GM23248 (cell line): ENCODE data around the gene RER1. TPM values are rescaled to one million over a fixed set of nuclear protein-coding genes. Genes with fewer than 3 reads are reported as not detected.

Experiments used
- DNase-seq: peaks from one replicate; pipeline ENCODE4 v3.0.0-alpha.2; 2015
- H2AFZ ChIP-seq: fragments of 200-600 bp; sonication (generic); 2 replicates; pipeline ENCODE4 v1.6.1; 2016; ENCODE audit warnings: antibody characterized with exemption
- H3F3A ChIP-seq: fragments of 200-600 bp; sonication (generic); 2 replicates; pipeline ENCODE4 v1.6.1; 2016; ENCODE audit warnings: mild to moderate bottlenecking, antibody characterized with exemption, mixed run types; ENCODE audit not compliant: insufficient read depth
- H3K27ac ChIP-seq: fragments of 200-600 bp; sonication (generic); 2 replicates; pipeline ENCODE4 v1.5.1; 2016; ENCODE audit warnings: mild to moderate bottlenecking
- H3K27me3 ChIP-seq: fragments of 200-600 bp; sonication (generic); replicated peaks from 2 replicates; pipeline ENCODE4 v1.6.1; 2016; ENCODE audit warnings: mild to moderate bottlenecking; ENCODE audit not compliant: insufficient read depth
- H3K36me3 ChIP-seq: fragments of 200-600 bp; sonication (generic); 2 replicates; pipeline ENCODE4 v1.6.1; 2016; ENCODE audit warnings: low read depth, mild to moderate bottlenecking
- H3K4me1 ChIP-seq: fragments of 200-600 bp; sonication (generic); 2 replicates; pipeline ENCODE4 v1.6.1; 2016; ENCODE audit warnings: mild to moderate bottlenecking; ENCODE audit not compliant: insufficient read depth
- H3K4me2 ChIP-seq: fragments of 200-600 bp; sonication (generic); one replicate; pipeline ENCODE4 v1.6.1; 2016; ENCODE audit warnings: mild to moderate bottlenecking; ENCODE audit not compliant: unreplicated experiment
- H3K4me3 ChIP-seq: fragments of 200-600 bp; sonication (generic); 2 replicates; pipeline ENCODE4 v1.5.1; 2016; ENCODE audit warnings: mild to moderate bottlenecking
- H3K79me2 ChIP-seq: fragments of 200-600 bp; sonication (generic); 2 replicates; pipeline ENCODE4 v1.6.1; 2016; ENCODE audit warnings: mild to moderate bottlenecking; ENCODE audit not compliant: insufficient read depth
- H3K9ac ChIP-seq: fragments of 200-600 bp; sonication (generic); 2 replicates; pipeline ENCODE4 v1.6.1; 2016; ENCODE audit warnings: mild to moderate bottlenecking
- H3K9me2 ChIP-seq: fragments of 200-600 bp; sonication (generic); 2 replicates; pipeline ENCODE4 v1.6.1; 2016; ENCODE audit warnings: mixed run types, mild to moderate bottlenecking, moderate library complexity; ENCODE audit not compliant: insufficient read depth
- H3K9me3 ChIP-seq: fragments of 200-600 bp; sonication (generic); one replicate; pipeline ENCODE4 v1.6.1; 2017; ENCODE audit warnings: low read depth
- H4K20me1 ChIP-seq: fragments of 200-600 bp; sonication (generic); 2 replicates; pipeline ENCODE4 v1.6.0; 2016; ENCODE audit not compliant: insufficient read depth
- EZH2 ChIP-seq: fragments of 200-600 bp; sonication (generic); IDR thresholded peaks from 2 replicates; pipeline ENCODE4 v1.6.1; 2018; ENCODE audit warnings: antibody characterized with exemption, mild to moderate bottlenecking; ENCODE audit not compliant: insufficient read depth, poor library complexity, severe bottlenecking
- EZH2phosphoT487 ChIP-seq: fragments of 200-600 bp; sonication (generic); IDR thresholded peaks from 2 replicates; pipeline ENCODE4 v1.6.1; 2018; ENCODE audit warnings: antibody characterized with exemption, moderate library complexity, mild to moderate bottlenecking, low read depth; ENCODE audit not compliant: insufficient read depth
- WGBS, 2 experiments: methylation state at CpG; one replicate each; pipeline ENCODE4 v1.1.6; 2015 to 2017; ENCODE audit warnings: low lambda C conversion rate in 2 of 2, low coverage in 1 of 2; ENCODE audit errors: missing lambda C conversion rate in 2 of 2; 5-methylcytosine and 5-hydroxymethylcytosine counted together
- in situ Hi-C: fragments of 300-500 bp; cut with MboI; formaldehyde crosslinking; loops from 2 replicates; pipeline ENCODE4 v1.15.0; 2020
- polyA plus RNA-seq: library from polyadenylated mRNA; unstranded; fragments of >200 nt; fragmentation: Nextera tagmentation; extraction: Ambion mirVana; gene quantifications from 2 replicates; pipeline ENCODE4 v1.2.1, GENCODE V29; 2016
- total RNA-seq: library from RNA; depleted of rRNA; stranded (reverse); fragments of >200 nt; shearing (Covaris generic); gene quantifications from 2 replicates; pipeline ENCODE4 v1.2.3, GENCODE V29; 2014

RER1 gene
- total and polyA plus RNA-seq, 2 experiments from 2014 or later: 135 to 331 TPM

- no peak for DNase-seq
- Histone ChIP-seq H3K27ac (no peak overlapping the region), H3F3A (no peaks in the 10 kb centered on the region), H3K9ac (no peak overlapping the region), H3K9me2 (no peaks in the 10 kb centered on the region), H3K4me1 (no peaks in the 10 kb centered on the region), H3K27me3 (peaks cover 27% of the 10 kb centered on the region), H2AFZ (no peak overlapping the region), H3K36me3 (no peaks in the 10 kb centered on the region), H3K4me2 (no peak overlapping the region), H3K79me2 (no peaks in the 10 kb centered on the region), H3K9me3 (no peaks in the 10 kb centered on the region), H4K20me1 (no peaks in the 10 kb centered on the region), H3K4me3 (no peak overlapping the region)
- WGBS, 2 experiments: 25 to 49% methylated on average over 10 to 23 of the region's 27 CpGs
- in situ Hi-C loops: no loop called here
- no peak for TF ChIP-seq EZH2phosphoT487
- no peak for TF ChIP-seq EZH2
Observed at GRCh38 chr1:2444138-2444591, 52.5 kb downstream of the RER1 start.

DNA sequence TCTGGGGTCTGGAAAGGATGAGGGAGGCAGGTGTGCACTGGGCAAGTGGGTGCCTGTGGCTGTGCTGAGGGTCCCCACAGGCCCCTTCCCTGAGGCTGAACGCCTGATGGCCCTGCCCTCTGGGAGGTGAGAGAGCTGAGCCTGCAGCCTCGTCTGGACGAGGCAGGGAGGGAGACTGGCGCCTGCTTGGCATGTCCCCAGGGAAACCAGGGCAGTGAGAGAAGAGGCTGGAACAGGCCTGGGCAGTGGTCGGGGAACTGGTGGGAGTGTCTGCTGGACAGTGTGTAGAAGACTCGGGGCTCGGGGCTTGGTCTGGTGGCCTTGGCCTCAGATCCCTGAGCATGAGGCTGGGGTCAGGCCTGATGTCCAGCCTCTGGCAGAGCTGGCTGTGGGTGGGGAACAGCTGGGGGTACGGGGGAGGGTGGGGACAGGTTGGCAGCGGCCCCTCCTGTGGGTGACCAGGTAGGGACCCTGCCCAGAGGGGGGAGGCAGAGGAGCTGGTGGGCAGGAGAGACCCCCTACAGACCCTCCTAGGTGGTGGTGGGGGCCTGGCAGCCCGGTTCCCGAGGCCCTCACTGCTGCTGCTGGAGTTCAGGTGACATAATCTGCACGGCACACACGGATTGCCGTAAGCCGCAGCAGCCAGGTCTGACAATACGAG is 53.7 kb downstream of the RER1 start:
- Histone ChIP-seq H3F3A (no peaks in the 10 kb centered on the region), H3K9me2 (no peaks in the 10 kb centered on the region), H2AFZ (no peak overlapping the region), H3K79me2 (no peaks in the 10 kb centered on the region), H3K4me2 (no peak overlapping the region), H3K36me3 (no peaks in the 10 kb centered on the region), H3K27me3 (peaks cover 27% of the 10 kb centered on the region), H3K4me3 (no peak overlapping the region), H3K9ac (no peak overlapping the region), H3K9me3 (no peaks in the 10 kb centered on the region), H4K20me1 (no peaks in the 10 kb centered on the region), H3K27ac (no peak overlapping the region), H3K4me1 (no peaks in the 10 kb centered on the region)
- no peak for DNase-seq
- no peak for TF ChIP-seq EZH2
- in situ Hi-C loops: no loop called here
- WGBS, 2 experiments: 54 to 55% methylated on average over 13 to 16 of the region's 16 CpGs

DNA sequence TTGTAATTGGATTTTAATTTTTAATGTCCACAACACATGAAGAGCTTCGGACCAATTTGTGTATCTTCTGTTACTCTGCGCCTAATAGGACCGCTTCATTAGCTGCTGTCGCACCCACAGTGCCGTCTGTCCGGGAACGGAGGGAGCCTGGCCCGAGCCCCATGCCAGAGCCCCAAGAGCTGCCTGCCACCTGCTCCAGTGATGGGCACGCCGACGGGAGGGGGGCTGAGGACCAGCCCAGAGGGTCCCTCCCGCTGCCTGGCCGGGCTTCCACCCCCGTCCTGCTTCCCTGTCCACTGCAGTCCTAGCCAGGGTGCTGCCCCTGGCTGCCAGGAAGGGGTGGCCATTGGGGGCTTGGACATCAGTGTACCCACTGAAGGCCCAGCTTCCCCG is 54.2 kb downstream of the RER1 start:
- H3K79me2 ChIP-seq: no peaks in the 10 kb centered on the region
- H3K27ac ChIP-seq: no peak overlapping the region
- no peak overlapping the region for H3K4me2 ChIP-seq
- no peaks in the 10 kb centered on the region for H3F3A ChIP-seq
- no peaks in the 10 kb centered on the region for H3K9me2 ChIP-seq
- 64 to 70% methylated on average over 15 of the region's 15 CpGs for WGBS, 2 experiments
- no peak overlapping the region for H3K4me3 ChIP-seq
- no peaks in the 10 kb centered on the region for H3K36me3 ChIP-seq
- no peak overlapping the region for H2AFZ ChIP-seq
- H3K9ac ChIP-seq: no peak overlapping the region
- no peaks in the 10 kb centered on the region for H3K9me3 ChIP-seq
- DNase-seq: no peak
- H4K20me1 ChIP-seq: no peaks in the 10 kb centered on the region
- H3K27me3 ChIP-seq: peaks cover 27% of the 10 kb centered on the region
- H3K4me1 ChIP-seq: no peaks in the 10 kb centered on the region
- TF ChIP-seq EZH2phosphoT487: no peak
- in situ Hi-C loops: no loop called here

- no peak for DNase-seq
- no peaks in the 10 kb centered on the region for H3K9me2 ChIP-seq
- no peak overlapping the region for H3K4me2 ChIP-seq
- H2AFZ ChIP-seq: no peak overlapping the region
- H3K36me3 ChIP-seq: no peaks in the 10 kb centered on the region
- no peaks in the 10 kb centered on the region for H3K9me3 ChIP-seq
- peaks cover 26% of the 10 kb centered on the region for H3K27me3 ChIP-seq
- H4K20me1 ChIP-seq: no peaks in the 10 kb centered on the region
- no peak overlapping the region for H3K9ac ChIP-seq
- H3K27ac ChIP-seq: no peak overlapping the region
- in situ Hi-C loops: no loop called here
- TF ChIP-seq EZH2phosphoT487 (no peak), EZH2 (no peak)
- H3K4me3 ChIP-seq: no peak overlapping the region
- H3K4me1 ChIP-seq: peaks cover 4% of the 10 kb centered on the region
- H3K79me2 ChIP-seq: no peaks in the 10 kb centered on the region
- no peaks in the 10 kb centered on the region for H3F3A ChIP-seq
- WGBS, 2 experiments: 10% methylated on average over 11 to 12 of the region's 13 CpGs
Observed at GRCh38 chr1:2446394-2446793, 54.8 kb downstream of the RER1 start.

DNA sequence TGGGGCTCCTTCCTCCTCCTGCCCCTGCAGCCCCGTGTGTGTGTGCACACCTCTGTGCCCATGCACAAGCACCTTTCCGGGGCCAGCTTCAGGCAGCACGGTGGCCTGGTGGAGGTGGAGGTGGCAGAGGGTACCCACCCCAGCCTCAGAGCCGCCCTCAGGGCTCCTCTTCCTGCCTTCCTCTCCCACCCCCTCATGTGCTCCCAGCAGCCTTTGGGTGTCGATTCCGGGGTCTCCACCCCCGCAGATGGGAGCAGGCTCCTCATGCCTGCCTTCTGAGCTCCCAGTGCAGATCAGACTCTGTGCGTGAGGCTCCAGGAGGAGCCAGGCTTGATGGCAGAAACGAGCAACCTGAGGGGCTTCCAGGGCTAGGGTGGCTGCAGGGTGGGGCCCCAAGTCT is 55.2 kb downstream of the RER1 start:
- TF ChIP-seq EZH2 (no peak), EZH2phosphoT487 (no peak)
- H3K27ac ChIP-seq: no peak overlapping the region
- H3K4me3 ChIP-seq: no peak overlapping the region
- no peaks in the 10 kb centered on the region for H3K9me2 ChIP-seq
- no peaks in the 10 kb centered on the region for H3K9me3 ChIP-seq
- no peaks in the 10 kb centered on the region for H4K20me1 ChIP-seq
- peaks cover 21% of the 10 kb centered on the region for H3K27me3 ChIP-seq
- no peaks in the 10 kb centered on the region for H3K79me2 ChIP-seq
- no peaks in the 10 kb centered on the region for H3F3A ChIP-seq
- H3K4me2 ChIP-seq: no peak overlapping the region
- no peak overlapping the region for H3K9ac ChIP-seq
- H3K4me1 ChIP-seq: peaks cover 6% of the 10 kb centered on the region
- DNase-seq: no peak
- in situ Hi-C loops: no loop called here
- H2AFZ ChIP-seq: no peak overlapping the region
- 35 to 39% methylated on average over 8 to 9 of the region's 9 CpGs for WGBS, 2 experiments
- H3K36me3 ChIP-seq: no peaks in the 10 kb centered on the region
